GM20000 (cell line): ENCODE data around the gene FOXP1.

Source experiments
- DNase-seq: peaks from one replicate; pipeline ENCODE4 v3.0.0; 2012; ENCODE audit warnings: low spot score
- TF ChIP-seq, protein P1 (sequence below): IDR thresholded peaks from 2 replicates; pipeline ENCODE4 v1.5.1; 2012; ENCODE audit warnings: mild to moderate bottlenecking, control low read depth; ENCODE audit errors: extremely low read depth, missing control alignments

FOXP1 gene

GRCh38 chr3:71102111-71102983, 481.2 kb downstream of the FOXP1 start:
- TF ChIP-seq, protein P1, sequence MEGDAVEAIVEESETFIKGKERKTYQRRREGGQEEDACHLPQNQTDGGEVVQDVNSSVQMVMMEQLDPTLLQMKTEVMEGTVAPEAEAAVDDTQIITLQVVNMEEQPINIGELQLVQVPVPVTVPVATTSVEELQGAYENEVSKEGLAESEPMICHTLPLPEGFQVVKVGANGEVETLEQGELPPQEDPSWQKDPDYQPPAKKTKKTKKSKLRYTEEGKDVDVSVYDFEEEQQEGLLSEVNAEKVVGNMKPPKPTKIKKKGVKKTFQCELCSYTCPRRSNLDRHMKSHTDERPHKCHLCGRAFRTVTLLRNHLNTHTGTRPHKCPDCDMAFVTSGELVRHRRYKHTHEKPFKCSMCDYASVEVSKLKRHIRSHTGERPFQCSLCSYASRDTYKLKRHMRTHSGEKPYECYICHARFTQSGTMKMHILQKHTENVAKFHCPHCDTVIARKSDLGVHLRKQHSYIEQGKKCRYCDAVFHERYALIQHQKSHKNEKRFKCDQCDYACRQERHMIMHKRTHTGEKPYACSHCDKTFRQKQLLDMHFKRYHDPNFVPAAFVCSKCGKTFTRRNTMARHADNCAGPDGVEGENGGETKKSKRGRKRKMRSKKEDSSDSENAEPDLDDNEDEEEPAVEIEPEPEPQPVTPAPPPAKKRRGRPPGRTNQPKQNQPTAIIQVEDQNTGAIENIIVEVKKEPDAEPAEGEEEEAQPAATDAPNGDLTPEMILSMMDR, result no peak
- DNase-seq, result no peak

- no peak for DNase-seq
- TF ChIP-seq, protein P1, result no peak
Measured at GRCh38 chr3:71101626-71102025, 481.9 kb downstream of the FOXP1 start.

GRCh38 chr3:71101014-71101413, 482.5 kb downstream of the FOXP1 start:
- no peak for DNase-seq
- TF ChIP-seq, protein P1, result no peak

- TF ChIP-seq, protein P1, result no peak
- DNase-seq, result no peak
Measured at GRCh38 chr3:71099997-71100719, 483.4 kb downstream of the FOXP1 start.

DNA sequence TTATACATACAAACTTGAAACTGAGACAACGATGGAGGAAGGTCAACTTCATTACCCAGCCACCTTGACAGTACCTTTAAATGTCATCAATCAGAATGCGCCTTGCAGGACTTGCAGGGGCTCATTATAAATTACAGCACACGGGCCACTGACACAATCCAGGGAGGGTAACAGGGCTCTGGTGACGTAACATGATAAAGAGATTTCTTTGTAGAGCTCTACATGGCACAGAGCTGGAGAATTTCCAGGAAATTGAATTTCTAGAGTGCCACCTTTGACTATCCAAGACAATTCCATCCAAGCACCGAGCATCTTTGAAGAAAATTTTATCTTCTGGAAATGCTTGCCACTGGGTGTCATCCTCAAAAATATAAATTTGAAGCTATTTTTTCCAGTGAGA, 486.0 kb downstream of the FOXP1 start:
- DNase-seq, result no peak
- TF ChIP-seq, protein P1, result no peak

GRCh38 chr3:71095511-71096291, 487.8 kb downstream of the FOXP1 start:
- TF ChIP-seq, protein P1, result no peak
- no peak for DNase-seq
